IMR-90 (cell line): ENCODE results near the gene NAMPT. TPM values are rescaled to one million over a fixed set of nuclear protein-coding genes. Genes with fewer than 3 reads are reported as not detected.

Source experiments
- ATAC-seq: fragments of 200-7000 bp; cut with Tn5 transposase; 2 replicates; pipeline ENCODE4 v1.9.1; 2020; ENCODE audit warnings: low read depth, mild to moderate bottlenecking, moderate library complexity
- BruUV-seq: library from RNA; stranded (reverse); fragments of 400-500 nt; replicated peaks from 2 replicates; lab custom pipeline; 2021; lab: Mats Ljungman, UMichigan
- CTCF ChIA-PET: fragments of 300-600 bp; formaldehyde crosslinking; extraction: SDS; loops from one replicate; lab custom pipeline; 2021; ENCODE audit warnings: antibody characterized with exemption; lab: Yijun Ruan, JAX
- POLR2A ChIA-PET: fragments of 300-600 bp; sonication (Branson Sonifier 250); formaldehyde crosslinking; loops from one replicate; lab custom pipeline; 2022; ENCODE audit warnings: antibody characterized with exemption; ENCODE audit not compliant: unreplicated experiment; lab: Charles Lee
- DNase-seq: peaks from one replicate; pipeline ENCODE4 v3.0.0; 2013
- H2AFZ ChIP-seq: replicated peaks from 2 replicates; pipeline ENCODE3; 2013; ENCODE audit warnings: low read length, mild to moderate bottlenecking; ENCODE audit not compliant: poor library complexity
- H2AK5ac ChIP-seq: 2 replicates; pipeline ENCODE4 v1.6.1; 2013; ENCODE audit warnings: low read depth, low read length, inconsistent platforms
- H2AK9ac ChIP-seq: replicated peaks from 2 replicates; pipeline ENCODE3; 2013; ENCODE audit warnings: mild to moderate bottlenecking, low read depth, low read length, moderate library complexity; ENCODE audit not compliant: poor library complexity
- H2BK120ac ChIP-seq: 2 replicates; pipeline ENCODE4 v1.6.1; 2013; ENCODE audit warnings: low read depth, low read length, inconsistent platforms
- H2BK15ac ChIP-seq: 3 replicates; pipeline ENCODE4 v1.6.1; 2013; ENCODE audit warnings: low read depth, low read length, inconsistent platforms
- H2BK20ac ChIP-seq: 2 replicates; pipeline ENCODE4 v1.6.1; 2013; ENCODE audit warnings: low read depth, mild to moderate bottlenecking, inconsistent platforms, low read length, moderate library complexity
- H2BK5ac ChIP-seq: 2 replicates; pipeline ENCODE4 v1.6.1; 2013; ENCODE audit warnings: mild to moderate bottlenecking, low read depth, low read length, inconsistent platforms; ENCODE audit not compliant: poor library complexity, severe bottlenecking
- H3K14ac ChIP-seq: replicated peaks from 2 replicates; pipeline ENCODE4 v1.6.1; 2013; ENCODE audit warnings: low read depth, low read length, inconsistent platforms
- H3K18ac ChIP-seq: 2 replicates; pipeline ENCODE4 v1.6.1; 2013; ENCODE audit warnings: low read depth, low read length, control low read depth
- H3K23ac ChIP-seq: 2 replicates; pipeline ENCODE4 v1.6.1; 2013; ENCODE audit warnings: low read depth, low read length, inconsistent platforms
- H3K27ac ChIP-seq: 2 replicates; pipeline ENCODE4 v1.5.1; 2013; ENCODE audit warnings: mild to moderate bottlenecking, control low read depth, low read length; ENCODE audit not compliant: insufficient read depth
- H3K27me3 ChIP-seq: 2 replicates; pipeline ENCODE4 v1.6.1; 2013; ENCODE audit warnings: low read length; ENCODE audit not compliant: control insufficient read depth, insufficient read depth
- H3K36me3 ChIP-seq: 2 replicates; pipeline ENCODE4 v1.6.1; 2013; ENCODE audit warnings: low read length, mixed read lengths; ENCODE audit not compliant: control insufficient read depth, insufficient read depth
- H3K4ac ChIP-seq: 2 replicates; pipeline ENCODE4 v1.6.1; 2013; ENCODE audit warnings: low read depth, low read length, inconsistent platforms
- H3K4me1 ChIP-seq: 2 replicates; pipeline ENCODE4 v1.6.1; 2013; ENCODE audit warnings: low read length, mixed read lengths; ENCODE audit not compliant: control insufficient read depth, insufficient read depth
- H3K4me2 ChIP-seq: 2 replicates; pipeline ENCODE4 v1.6.1; 2013; ENCODE audit warnings: low read depth, mild to moderate bottlenecking, control low read depth, low read length, moderate library complexity
- H3K4me3 ChIP-seq: 2 replicates; pipeline ENCODE4 v1.5.1; 2013; ENCODE audit warnings: low read depth, mild to moderate bottlenecking, control low read depth, low read length, moderate library complexity; ENCODE audit not compliant: insufficient read depth
- H3K56ac ChIP-seq: 2 replicates; pipeline ENCODE4 v1.6.1; 2013; ENCODE audit warnings: low read length, inconsistent platforms; ENCODE audit not compliant: insufficient read depth; ENCODE audit errors: extremely low read depth
- H3K79me1 ChIP-seq, 2 experiments: 2 replicates each; pipeline ENCODE4 v1.6.1; 2013; ENCODE audit warnings: low read length in 2 of 2, inconsistent platforms in 1 of 2, low read depth in 1 of 2
- H3K9ac ChIP-seq: 2 replicates; pipeline ENCODE4 v1.6.1; 2013; ENCODE audit warnings: low read depth, low read length, control low read depth
- H3K9me1 ChIP-seq: 2 replicates; pipeline ENCODE4 v1.6.1; 2013; ENCODE audit warnings: low read length, inconsistent platforms; ENCODE audit not compliant: insufficient read depth
- H3K9me3 ChIP-seq: 2 replicates; pipeline ENCODE4 v1.6.1; 2013; ENCODE audit warnings: low read length; ENCODE audit not compliant: control insufficient read depth, insufficient read depth
- H4K20me1 ChIP-seq: 2 replicates; pipeline ENCODE4 v1.6.1; 2013; ENCODE audit warnings: low read length, inconsistent platforms; ENCODE audit not compliant: insufficient read depth
- H4K5ac ChIP-seq: 2 replicates; pipeline ENCODE4 v1.6.1; 2013; ENCODE audit warnings: mild to moderate bottlenecking, low read depth, low read length, control low read depth
- H4K8ac ChIP-seq, 2 experiments: 2 replicates each; pipeline ENCODE4 v1.6.1; 2013; ENCODE audit warnings: low read depth in 2 of 2, low read length in 2 of 2, control low read depth in 1 of 2, inconsistent platforms in 1 of 2
- H4K91ac ChIP-seq: 2 replicates; pipeline ENCODE4 v1.6.1; 2013; ENCODE audit warnings: low read depth, low read length, inconsistent platforms; ENCODE audit not compliant: insufficient read depth
- BHLHE40 ChIP-seq: fragments of 150-350 bp; IDR thresholded peaks from 2 replicates; pipeline ENCODE4 v1.6.1; 2016; ENCODE audit warnings: mild to moderate bottlenecking, low read depth, low read length
- FOS ChIP-seq: fragments of 150-350 bp; IDR thresholded peaks from 2 replicates; pipeline ENCODE4 v1.6.1; 2016; ENCODE audit warnings: low read depth, low read length
- MAFK ChIP-seq: IDR thresholded peaks from 2 replicates; pipeline ENCODE4 v1.6.1; 2012; ENCODE audit warnings: low read depth, low read length, improper control_type of control experiment
- MAZ ChIP-seq: IDR thresholded peaks from 2 replicates; pipeline ENCODE4 v1.6.1; 2012; ENCODE audit warnings: low read depth, mild to moderate bottlenecking, low read length, improper control_type of control experiment, moderate library complexity, borderline replicate concordance
- MXI1 ChIP-seq: IDR thresholded peaks from 2 replicates; pipeline ENCODE4 v1.6.1; 2012; ENCODE audit warnings: low read depth, mild to moderate bottlenecking, low read length, moderate library complexity, borderline replicate concordance
- NFE2L2 ChIP-seq: fragments of 150-350 bp; IDR thresholded peaks from 2 replicates; pipeline ENCODE4 v1.6.1; 2016; ENCODE audit warnings: low read depth, mild to moderate bottlenecking, low read length
- POLR2A ChIP-seq: IDR thresholded peaks from 2 replicates; pipeline ENCODE4 v1.6.1; 2012; ENCODE audit warnings: mild to moderate bottlenecking, low read depth, low read length
- RAD21 ChIP-seq: IDR thresholded peaks from 2 replicates; pipeline ENCODE4 v1.6.1; 2012; ENCODE audit warnings: low read length, improper control_type of control experiment
- RCOR1 ChIP-seq: IDR thresholded peaks from 2 replicates; pipeline ENCODE4 v1.6.1; 2012; ENCODE audit warnings: mild to moderate bottlenecking, low read length, improper control_type of control experiment; ENCODE audit not compliant: insufficient replicate concordance
- SMC3 ChIP-seq: fragments of 150-350 bp; IDR thresholded peaks from 2 replicates; pipeline ENCODE4 v1.6.1; 2016; ENCODE audit warnings: low read depth, mild to moderate bottlenecking, antibody characterized with exemption, low read length, moderate library complexity
- WGBS, 2 experiments: methylation state at CpG; one replicate each; pipeline versions ENCODE4 v1.1.5 to v1.1.7; 2013; ENCODE audit warnings: missing lambda C conversion rate in 2 of 2; ENCODE audit not compliant: insufficient read length in 1 of 2; ENCODE audit errors: extremely low coverage in 2 of 2; 5-methylcytosine and 5-hydroxymethylcytosine counted together
- dilution Hi-C: fragments of 300-500 bp; cut with HindIII; formaldehyde crosslinking; loops from one replicate; pipeline ENCODE4 v1.14.3; 2018; ENCODE audit warnings: low sequenced_read_pairs; ENCODE audit not compliant: unreplicated experiment
- in situ Hi-C: fragments of 300-500 bp; cut with MboI; formaldehyde crosslinking; loops from 3 replicates; pipeline ENCODE4 v1.14.3; 2019; ENCODE audit warnings: low sequenced_read_pairs, inconsistent platforms, mixed read lengths
- intact Hi-C: fragments of 100-400 bp; cut with micrococcal nuclease; formaldehyde crosslinking; loops from 2 replicates; pipeline ENCODE4 v1.10.0; 2022
- polyA plus RNA-seq, 3 experiments: library from polyadenylated mRNA; depleted of rRNA; stranded (reverse); fragments of >200 nt; gene quantifications; 2 replicates each; pipeline ENCODE4 v1.2.3, GENCODE V29; 2012; ENCODE audit warnings: low replicate concordance in 1 of 3
- total RNA-seq: library from RNA; depleted of rRNA; stranded (reverse); fragments of >200 nt; gene quantifications from 2 replicates; pipeline ENCODE4 v1.2.3, GENCODE V29; 2012
- TF ChIP-seq, protein P1 (sequence below): conservative IDR thresholded peaks from 2 replicates; pipeline ENCODE4 v1.5.1; 2012; ENCODE audit warnings: mild to moderate bottlenecking, low read depth, low read length, improper control_type of control experiment
- TF ChIP-seq, protein P2 (sequence below): fragments of 150-350 bp; IDR thresholded peaks from 2 replicates; pipeline ENCODE4 v1.6.1; 2016; ENCODE audit warnings: low read depth, mild to moderate bottlenecking, low read length, moderate library complexity, borderline replicate concordance
- TF ChIP-seq, protein P3 (sequence below): fragments of 150-350 bp; IDR thresholded peaks from 2 replicates; pipeline ENCODE4 v1.6.1; 2017; ENCODE audit warnings: mild to moderate bottlenecking, antibody characterized with exemption, low read length, low read depth

Gene NAMPT
- total and polyA plus RNA-seq, 2 of the 4 experiments (the other 2 are of a cell fraction) = 13.3 to 31.7 TPM

DNA sequence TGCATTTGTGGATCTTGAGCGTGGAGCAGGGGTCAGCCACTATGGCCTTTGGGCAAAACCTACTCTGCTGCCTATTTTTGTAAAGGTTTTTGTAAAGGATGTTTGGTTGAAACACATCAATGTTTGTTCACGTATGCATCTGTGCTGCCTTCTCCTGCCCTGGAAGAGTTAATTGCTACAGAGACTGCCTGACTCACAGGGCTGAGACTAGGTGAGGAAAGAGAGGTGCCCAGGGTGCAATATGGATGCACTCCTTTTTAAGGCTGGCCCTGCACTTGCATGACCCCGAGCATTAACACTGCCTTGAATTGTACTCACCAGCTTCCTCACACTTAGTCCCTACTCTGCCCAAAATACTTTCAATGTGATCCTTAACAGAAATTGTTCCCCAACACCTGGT is 20.9 kb upstream of the NAMPT start:
- Histone ChIP-seq H3K56ac (no peak overlapping the region), H2AK5ac (no peak overlapping the region), H3K9ac (no peak overlapping the region), H4K20me1 (no peaks in the 10 kb centered on the region; the same call in 1 of the 2 replicates), H2BK20ac (no peak overlapping the region), H3K9me1 (no peaks in the 10 kb centered on the region), H3K27me3 (peaks cover 7% of the 10 kb centered on the region), H2AK9ac (no peak overlapping the region), H3K4me1 (no peaks in the 10 kb centered on the region), H2BK15ac (no peak overlapping the region), H2BK5ac (no peak overlapping the region), H3K4ac (no peak overlapping the region), H4K5ac (no peak overlapping the region), H3K79me1 (no peaks in the 10 kb centered on the region), H3K9me3 (peaks cover 7% of the 10 kb centered on the region; the same call in 1 of the 2 replicates), H3K4me2 (no peak overlapping the region), H2BK120ac (no peak overlapping the region), H3K14ac (no peak overlapping the region; the same call in 1 of the 2 replicates), H3K18ac (no peak overlapping the region), H3K36me3 (no peaks in the 10 kb centered on the region), H4K8ac (no peak overlapping the region), H2AFZ (no peak overlapping the region), H3K4me3 (no peak overlapping the region), H4K91ac (no peak overlapping the region), H3K27ac (no peak overlapping the region), H3K23ac (no peak overlapping the region)
- ChIA-PET CTCF (no interaction called here), POLR2A (no interaction called here)
- in situ Hi-C loops (no loop called here), dilution Hi-C loops (no loop called here), intact Hi-C loops (no loop called here)
- TF ChIP-seq MAZ = no peak
- TF ChIP-seq, protein P1, sequence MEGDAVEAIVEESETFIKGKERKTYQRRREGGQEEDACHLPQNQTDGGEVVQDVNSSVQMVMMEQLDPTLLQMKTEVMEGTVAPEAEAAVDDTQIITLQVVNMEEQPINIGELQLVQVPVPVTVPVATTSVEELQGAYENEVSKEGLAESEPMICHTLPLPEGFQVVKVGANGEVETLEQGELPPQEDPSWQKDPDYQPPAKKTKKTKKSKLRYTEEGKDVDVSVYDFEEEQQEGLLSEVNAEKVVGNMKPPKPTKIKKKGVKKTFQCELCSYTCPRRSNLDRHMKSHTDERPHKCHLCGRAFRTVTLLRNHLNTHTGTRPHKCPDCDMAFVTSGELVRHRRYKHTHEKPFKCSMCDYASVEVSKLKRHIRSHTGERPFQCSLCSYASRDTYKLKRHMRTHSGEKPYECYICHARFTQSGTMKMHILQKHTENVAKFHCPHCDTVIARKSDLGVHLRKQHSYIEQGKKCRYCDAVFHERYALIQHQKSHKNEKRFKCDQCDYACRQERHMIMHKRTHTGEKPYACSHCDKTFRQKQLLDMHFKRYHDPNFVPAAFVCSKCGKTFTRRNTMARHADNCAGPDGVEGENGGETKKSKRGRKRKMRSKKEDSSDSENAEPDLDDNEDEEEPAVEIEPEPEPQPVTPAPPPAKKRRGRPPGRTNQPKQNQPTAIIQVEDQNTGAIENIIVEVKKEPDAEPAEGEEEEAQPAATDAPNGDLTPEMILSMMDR = no peak
- TF ChIP-seq, protein P2, sequence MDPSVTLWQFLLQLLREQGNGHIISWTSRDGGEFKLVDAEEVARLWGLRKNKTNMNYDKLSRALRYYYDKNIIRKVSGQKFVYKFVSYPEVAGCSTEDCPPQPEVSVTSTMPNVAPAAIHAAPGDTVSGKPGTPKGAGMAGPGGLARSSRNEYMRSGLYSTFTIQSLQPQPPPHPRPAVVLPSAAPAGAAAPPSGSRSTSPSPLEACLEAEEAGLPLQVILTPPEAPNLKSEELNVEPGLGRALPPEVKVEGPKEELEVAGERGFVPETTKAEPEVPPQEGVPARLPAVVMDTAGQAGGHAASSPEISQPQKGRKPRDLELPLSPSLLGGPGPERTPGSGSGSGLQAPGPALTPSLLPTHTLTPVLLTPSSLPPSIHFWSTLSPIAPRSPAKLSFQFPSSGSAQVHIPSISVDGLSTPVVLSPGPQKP = no peak
- TF ChIP-seq NFE2L2 = no peak
- TF ChIP-seq SMC3 = no peak
- TF ChIP-seq MAFK = no peak
- TF ChIP-seq, protein P3, sequence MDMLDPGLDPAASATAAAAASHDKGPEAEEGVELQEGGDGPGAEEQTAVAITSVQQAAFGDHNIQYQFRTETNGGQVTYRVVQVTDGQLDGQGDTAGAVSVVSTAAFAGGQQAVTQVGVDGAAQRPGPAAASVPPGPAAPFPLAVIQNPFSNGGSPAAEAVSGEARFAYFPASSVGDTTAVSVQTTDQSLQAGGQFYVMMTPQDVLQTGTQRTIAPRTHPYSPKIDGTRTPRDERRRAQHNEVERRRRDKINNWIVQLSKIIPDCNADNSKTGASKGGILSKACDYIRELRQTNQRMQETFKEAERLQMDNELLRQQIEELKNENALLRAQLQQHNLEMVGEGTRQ = no peak
- TF ChIP-seq RCOR1 = no peak
- no peak for TF ChIP-seq BHLHE40
- no peak for TF ChIP-seq FOS
- TF ChIP-seq RAD21 = no peak
- no peak for TF ChIP-seq MXI1
- TF ChIP-seq POLR2A = no peak
- 67% methylated on average over 1 of the region's 3 CpGs; no CpG with 5 or more reads in 1 of the 2 experiments for WGBS, 2 experiments
- BruUV-seq = no TSS peak
- ATAC-seq = no peak
- DNase-seq = no peak
